ENCODE results near the gene GALNT1.

DNA sequence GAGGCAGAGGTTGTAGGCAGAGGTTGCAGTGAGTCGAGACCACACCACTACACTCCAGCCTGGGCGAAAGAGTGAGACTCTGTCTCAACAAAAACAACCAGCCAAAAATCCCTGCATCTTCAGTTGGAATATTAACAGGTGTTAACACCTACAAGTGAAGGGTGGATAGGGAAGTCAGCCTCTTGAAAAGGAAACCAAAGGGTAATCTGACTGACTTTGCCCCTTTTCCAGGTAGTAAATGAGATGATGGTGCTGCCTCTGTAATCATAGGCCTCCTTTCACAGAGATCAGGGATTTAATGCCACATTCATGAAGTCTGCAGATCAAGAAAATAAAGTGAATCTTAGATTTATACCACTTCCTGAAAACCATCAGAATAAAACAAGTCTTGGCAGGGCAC lies 133.6 kb downstream of the GALNT1 start:
- TF ChIP-seq BHLHE40 (IDR thresholded peaks at IDR 0.05; ENCODE audit: borderline replicate concordance) (no peak), ZNF384 (IDR thresholded peaks at IDR 0.05) (no peak), TARDBP (IDR thresholded peaks at IDR 0.05) (no peak), SP1 (IDR thresholded peaks at IDR 0.05) (no peak), CTBP1 (IDR thresholded peaks at IDR 0.05; ENCODE audit: borderline replicate concordance) (no peak), ARNT (IDR thresholded peaks at IDR 0.05) (no peak), FOXK2 (IDR thresholded peaks at IDR 0.05) (no peak)
- TF ChIP-seq, protein P1, sequence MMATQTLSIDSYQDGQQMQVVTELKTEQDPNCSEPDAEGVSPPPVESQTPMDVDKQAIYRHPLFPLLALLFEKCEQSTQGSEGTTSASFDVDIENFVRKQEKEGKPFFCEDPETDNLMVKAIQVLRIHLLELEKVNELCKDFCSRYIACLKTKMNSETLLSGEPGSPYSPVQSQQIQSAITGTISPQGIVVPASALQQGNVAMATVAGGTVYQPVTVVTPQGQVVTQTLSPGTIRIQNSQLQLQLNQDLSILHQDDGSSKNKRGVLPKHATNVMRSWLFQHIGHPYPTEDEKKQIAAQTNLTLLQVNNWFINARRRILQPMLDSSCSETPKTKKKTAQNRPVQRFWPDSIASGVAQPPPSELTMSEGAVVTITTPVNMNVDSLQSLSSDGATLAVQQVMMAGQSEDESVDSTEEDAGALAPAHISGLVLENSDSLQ (IDR thresholded peaks at IDR 0.05), result no peak
